ENCODE data around the gene NAV1.
"Not testable (repeated sequence)": the region's sequence is repeated elsewhere in the genome, so short reads cannot be mapped to it uniquely, and the experiment has no call there.

Gene NAV1

DNA sequence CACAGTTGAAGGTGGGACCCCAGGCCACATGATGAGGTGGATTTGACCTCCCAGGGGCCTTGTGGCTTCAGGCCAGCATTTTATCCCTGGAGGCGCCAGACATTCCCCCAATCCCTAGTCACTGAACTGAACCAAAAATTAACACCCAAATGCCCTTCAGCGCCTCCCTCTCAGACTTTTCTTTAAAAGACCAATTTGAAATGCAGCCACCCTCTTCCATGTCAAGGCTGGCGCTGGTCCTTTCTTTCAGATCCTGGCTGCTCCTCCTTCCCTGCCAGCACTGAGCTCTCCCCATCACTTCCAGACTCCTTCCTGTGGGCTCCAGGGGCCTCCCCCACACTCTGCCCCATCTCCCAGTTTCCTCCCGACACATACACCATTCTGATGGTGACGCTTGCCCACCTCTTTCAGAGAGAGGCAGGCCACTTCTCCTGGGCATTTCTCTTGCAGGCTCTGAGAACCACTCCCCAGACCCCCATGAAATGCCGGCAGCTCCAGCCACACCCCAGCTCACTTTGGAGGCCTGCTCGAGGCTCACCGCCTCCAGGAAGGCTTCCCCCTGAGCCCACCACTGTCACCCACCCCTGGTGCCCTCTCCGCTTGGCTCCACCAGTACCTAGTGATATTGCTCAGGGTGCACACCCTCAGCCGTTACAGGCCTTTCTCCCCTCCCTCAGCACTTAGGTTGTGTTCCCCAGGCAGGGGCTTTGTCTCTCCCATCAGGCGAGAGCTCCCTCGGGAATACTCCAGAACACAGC is 27.0 kb downstream of the NAV1 start:
- no peak for DNase-seq

DNA sequence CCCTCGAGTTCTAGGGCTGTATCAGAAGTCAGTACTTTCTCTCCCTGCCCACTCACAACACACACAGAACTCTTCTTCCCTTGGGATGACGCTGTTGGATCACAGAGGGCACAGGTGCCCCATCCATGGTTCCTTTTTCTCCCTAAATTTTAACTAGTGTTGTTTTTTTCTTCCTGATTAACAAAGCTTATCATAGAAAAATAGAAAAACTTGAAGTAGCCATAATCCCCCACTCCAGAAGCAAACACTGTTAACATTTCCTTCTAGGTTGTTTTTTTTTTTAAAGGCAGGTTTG is 27.5 kb downstream of the NAV1 start:
- DNase-seq: no peak

DNA sequence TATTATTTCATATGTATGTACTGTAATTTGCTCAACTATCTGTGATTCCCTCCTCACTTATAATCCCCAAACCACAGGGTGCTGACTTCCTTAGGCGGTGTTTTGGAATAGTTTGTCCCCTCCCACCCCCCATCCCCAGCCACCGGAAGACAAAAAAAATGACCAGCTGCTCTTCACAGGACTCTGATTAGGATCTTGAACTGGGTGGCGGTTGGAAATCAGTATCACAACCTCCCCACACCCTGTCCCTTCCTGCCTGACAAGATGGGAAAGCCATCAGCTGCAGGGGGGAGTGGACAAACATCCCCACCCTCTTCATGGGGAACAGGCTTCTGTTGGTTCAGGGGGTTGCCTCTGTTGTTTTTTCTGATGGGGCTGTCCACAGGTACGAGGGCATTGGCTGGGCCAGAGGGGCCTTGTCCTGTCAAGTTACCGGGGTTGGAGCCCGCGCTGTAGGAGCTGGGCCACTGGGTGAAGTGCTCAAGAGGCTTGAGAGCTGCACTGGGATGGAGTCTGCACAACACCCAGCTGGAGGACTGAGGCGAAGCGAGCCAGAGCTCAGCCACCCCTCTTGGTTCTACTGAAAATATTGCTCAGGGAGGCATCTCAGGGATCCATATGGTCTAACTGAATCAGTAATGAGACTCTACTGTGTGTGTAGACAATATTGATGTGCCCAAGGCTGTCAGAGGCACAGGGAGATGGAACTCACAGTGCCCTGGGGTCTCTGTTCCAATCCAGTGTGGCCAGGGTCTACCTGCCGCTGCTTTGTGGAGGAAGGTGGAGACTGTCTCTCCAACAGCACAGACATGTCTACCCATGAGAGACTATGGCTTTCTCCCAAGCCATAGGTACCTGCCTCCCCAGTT is 28.2 kb downstream of the NAV1 start:
- no peak for DNase-seq

DNA sequence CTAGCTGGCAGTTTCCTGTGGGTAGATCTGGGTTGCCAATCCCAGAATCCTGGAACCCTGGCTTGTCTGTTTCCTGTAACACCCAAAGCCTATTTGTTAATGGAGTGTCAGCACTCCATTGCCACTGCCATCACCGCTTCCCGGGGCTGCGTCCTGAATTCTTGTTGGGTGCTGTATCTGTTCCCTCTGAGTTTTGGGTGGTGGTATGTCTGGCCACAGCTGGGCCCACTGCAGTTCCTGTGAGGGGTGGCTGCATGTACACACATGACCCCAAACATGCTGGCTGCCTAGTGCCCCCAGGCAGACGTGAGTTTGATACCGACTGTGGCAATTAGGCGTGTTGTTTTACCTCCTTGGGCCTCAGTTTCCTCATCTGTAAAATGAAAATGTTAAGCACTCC is 29.3 kb downstream of the NAV1 start:
- DNase-seq: no peak

DNA sequence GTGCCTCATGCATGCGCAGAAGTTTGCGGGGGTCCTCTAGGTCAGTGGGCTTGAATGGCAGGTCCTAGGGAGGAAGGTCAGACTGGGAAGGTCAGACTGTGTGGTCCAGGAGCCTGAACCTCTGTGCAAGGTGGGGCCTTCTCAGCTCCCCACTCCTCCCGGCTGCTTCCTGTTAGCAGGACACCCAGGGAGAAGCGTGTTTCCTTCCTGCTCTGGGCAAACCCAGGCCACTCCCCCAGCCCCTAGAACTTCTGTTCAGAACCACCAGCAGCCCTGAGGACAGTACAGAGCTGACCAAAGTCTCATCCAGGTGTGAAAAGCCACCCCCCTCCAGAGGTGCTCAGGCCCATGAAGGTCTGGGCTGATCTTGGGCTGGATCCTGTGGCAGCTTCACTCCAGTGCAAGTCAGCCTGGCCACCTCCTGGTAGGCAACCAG is 29.9 kb downstream of the NAV1 start:
- no peak for DNase-seq

DNA sequence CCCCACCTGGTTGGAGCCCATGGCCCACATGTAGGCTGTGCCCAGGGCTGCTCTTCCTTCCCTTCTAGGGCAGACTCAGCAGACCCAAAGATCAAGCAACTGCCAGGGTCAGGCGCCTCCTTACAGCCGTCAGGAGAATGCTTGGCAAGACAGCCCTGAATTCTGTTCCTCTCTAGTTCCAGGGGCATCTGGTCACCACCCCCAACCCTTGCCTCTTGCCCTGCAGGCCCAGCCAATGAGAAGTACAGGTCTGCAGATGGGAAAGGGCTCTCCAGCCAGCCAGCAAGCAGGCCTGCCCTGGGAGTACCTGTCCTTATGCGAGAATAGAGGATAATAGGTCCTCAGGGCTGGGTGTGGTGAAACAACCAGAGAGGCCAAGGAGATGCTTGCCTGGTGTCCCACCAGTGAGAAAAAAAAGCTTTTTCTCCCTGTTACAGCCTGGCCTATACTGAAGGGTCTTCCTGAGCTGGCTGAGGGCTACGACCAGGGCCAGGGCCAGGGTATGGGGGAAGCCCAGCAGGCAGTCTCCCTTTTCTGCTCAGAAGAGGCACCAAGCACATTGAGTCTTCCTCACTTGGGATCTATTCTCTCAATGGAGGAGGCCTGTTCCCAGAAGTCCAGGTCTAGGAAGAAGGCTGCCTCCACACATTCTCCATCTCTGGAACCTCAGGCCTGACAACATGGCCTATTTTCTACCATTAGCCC is 31.4 kb downstream of the NAV1 start:
- DNase-seq: no peak

DNA sequence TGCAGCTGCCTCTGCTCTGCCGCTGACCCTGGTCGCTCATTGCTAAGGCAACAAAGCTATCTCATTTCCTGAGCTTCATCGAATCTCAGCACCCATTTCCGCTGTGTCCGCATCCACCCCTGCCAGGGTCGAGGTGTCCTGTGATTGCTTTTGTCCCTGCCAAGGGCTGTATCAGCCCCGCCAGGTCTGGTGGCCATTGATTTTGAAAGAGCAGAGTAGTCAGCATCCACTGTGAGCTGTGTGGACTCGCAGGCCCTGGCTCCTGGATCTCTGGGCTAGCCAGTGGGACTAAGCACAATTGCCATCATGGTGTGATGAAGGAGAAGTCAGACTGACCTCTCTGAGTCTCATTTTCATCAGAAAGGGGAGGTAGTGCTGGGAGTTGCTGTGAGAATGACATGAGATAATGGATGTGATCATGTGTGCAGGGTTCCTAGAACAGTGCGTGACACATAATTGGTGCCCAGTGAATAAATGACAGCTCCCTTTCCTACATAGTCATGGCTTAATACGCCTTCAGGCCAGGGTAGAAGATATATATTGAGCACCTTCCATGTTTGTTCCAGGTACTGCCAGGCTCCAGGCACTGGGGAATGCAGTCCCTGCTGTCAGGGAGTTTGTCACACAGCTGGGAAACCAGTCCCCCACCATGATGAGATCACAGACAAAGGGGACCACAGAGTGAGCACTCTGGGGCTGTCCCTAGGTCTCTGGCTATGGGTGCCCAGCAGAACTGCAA is 32.1 kb downstream of the NAV1 start:
- DNase-seq: no peak

DNA sequence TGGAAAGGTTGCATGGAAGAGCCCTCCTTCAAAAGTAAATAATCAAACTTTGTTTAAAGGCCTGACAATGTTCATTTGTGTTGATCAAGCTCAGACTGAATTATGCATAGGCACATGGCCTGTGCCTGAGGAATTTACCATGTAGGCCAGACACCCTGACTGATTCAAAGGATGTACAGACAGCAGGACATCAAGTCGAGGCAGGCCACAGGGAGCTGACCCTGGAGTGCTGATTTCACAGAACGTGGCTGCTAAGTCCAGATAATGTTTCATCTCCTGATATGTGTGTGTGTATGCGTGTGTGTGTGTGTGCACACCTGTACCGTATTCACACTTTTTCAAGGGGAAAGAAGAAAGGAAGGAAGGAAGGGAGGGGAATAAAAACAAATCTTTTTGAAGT is 34.1 kb downstream of the NAV1 start:
- DNase-seq: no peak

DNA sequence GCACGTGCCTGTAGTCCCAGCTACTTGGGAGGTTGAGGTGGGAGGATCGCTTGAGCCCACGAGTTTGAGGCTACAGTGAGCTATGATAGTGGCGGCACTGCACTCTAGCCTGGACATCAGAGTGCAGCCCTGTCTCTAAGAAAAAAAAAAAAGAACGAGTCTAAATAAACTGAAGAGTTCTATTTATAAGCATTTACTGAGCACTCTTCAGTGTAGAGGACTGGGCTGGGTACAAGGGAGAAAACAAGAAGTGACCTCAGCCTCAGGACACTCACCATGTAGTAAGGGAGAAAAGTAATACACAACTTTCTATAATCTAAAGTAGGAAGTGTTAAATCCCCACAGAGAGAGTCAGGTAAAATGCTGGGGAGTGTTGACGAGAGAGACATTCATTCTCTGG is 35.0 kb downstream of the NAV1 start:
- no peak for DNase-seq

DNA sequence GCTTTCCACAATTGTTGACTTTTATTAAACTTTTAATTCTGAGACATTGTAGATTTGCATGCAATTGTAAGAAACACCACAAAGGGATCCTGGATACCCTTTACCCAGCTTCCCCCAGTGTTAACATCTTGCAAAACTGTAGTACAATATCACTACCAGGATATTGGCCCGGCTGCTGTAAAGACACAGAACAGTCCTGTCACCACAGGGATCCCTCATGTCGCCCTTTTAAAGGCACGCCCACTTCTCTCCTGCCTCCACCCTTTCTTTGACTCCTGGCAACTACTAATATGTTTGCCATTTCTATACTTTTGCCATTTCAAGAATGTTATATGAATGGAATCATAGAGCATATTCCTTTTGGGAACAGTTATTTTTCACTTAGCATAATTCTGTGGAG is 37.0 kb downstream of the NAV1 start:
- DNase-seq: no peak

DNA sequence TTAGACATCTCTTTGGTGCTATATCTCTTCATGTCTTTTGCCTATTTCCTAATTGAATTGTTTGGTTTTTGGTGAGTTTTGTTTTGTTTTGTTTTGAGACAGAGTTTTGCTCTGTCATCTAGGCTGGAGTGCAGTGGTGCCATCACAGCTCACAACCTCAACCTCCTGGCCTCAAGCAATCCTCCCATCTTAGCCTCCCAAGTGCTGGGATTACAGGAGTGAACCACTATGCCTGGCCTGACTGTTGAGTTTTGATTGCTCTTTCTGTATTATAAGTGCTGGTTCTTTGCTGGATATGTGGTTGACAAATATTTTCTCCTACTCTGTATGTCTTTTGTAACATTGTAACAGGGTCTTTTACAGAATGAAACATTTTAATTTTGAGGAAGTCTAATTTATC is 38.0 kb downstream of the NAV1 start:
- DNase-seq: no peak

DNA sequence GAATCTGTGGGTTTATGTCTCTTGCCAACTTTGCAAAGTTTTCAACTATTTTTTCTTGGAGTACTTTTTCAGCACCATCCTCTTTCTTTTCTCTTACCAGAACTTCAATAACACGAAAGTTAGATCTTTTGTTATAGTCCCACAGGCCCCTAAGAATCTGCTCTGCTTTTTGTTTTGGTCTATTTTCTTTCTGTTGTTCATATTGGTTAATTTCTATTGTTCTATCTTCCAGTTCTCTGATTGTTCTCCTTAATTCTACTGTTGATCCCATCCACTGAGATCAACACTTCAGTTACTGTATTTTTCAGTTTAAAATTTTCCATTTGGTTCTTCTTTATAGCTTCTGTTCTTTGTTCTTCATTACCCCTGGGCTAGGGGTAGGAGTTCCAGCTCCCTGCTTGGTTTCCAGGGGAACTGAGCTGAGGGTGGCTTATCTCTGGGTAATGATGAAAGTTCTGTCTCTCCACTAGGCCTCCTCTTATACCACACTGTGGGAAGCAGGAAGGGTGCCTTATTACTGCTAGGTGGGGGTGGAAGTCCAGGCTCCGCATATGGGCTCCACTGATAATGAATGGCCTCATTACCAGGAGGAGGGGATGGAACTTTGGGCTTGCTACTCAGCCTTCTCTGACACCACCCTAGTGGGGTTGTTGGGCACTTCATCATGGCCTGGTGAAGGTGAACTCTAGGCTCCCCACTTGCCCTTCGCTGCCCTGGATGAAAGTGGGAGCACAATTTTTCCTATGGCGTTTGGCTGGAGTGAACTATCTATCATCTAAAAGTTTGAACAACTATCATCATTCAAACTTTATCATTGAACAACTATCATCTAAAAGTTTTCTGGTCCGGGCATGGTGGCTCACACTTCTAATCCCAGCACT is 39.3 kb downstream of the NAV1 start:
- DNase-seq: no peak

DNA sequence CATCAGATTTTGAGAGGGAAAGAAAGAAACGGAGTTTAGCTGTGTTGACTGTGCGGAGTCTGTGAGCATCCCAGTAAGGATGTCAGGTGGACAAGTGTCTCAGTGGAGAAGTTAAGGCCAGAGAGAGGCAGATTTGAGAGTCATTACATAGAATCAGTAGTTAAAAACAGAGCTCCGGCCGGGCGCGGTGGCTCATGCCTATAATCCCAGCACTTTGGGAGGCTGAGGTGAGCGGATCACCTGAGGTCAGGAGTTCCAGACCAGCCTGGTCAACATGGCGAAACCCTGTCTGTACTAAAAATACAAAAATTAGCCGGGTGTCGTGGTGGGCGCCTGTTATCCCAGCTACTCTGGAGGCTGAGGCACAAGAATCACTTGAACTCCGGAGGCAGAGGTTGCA is 42.4 kb downstream of the NAV1 start:
- DNase-seq: not testable (repeated sequence)

DNA sequence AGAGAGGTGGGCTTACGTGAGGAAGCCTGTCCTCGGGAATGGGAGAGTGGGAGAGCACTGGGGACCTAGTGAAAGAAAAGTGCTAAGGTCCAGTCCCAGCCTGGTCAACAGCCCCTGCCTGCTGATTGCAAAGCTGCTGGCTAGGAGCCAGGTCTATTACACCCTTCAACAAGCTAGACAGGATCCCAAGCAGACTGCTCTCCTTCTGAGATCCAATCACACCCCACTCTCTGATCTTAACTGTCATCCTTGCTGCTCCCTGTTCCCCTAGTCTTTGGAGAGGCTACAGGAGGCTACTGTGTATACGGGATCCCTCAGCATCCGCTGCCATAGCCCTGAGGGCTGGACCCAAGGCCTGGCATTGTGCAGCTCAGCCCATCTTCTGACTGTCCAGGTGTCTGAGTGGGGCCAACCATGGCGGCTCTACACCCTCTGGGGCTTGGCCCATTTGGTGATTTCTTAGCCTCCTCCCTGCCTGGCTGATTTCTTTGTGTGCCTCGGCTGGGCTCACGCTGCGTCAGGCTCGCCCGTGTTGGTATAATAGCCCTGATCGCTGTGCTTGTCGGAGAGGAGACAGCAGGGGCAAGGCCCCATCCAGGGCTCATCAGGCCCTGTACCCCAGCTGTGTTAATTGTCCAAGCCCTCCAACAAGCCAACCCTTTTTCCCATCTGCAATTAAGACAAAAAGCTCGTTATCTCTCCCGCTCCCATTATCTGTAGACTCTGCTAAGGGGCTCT is 43.9 kb downstream of the NAV1 start:
- DNase-seq: no peak

DNA sequence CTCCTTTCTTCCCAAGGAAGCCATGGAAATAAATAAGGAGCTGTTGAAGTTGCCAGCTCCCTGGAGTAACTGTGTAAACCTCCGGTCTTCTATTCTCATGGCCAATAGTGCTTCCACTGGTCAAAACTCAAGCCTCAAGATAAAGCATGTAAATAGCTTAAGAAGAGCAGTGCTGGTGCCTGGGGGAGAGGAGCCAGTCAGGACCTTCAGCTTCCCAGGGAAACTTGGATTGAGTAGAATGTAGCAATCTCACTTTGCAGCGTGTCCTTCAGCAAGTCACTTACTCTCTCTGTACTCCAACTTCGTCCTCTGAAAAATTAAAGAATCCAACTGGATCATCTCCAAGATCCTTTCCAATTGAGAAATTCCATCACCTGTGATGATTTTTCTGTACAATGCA is 44.7 kb downstream of the NAV1 start:
- DNase-seq: no peak

DNA sequence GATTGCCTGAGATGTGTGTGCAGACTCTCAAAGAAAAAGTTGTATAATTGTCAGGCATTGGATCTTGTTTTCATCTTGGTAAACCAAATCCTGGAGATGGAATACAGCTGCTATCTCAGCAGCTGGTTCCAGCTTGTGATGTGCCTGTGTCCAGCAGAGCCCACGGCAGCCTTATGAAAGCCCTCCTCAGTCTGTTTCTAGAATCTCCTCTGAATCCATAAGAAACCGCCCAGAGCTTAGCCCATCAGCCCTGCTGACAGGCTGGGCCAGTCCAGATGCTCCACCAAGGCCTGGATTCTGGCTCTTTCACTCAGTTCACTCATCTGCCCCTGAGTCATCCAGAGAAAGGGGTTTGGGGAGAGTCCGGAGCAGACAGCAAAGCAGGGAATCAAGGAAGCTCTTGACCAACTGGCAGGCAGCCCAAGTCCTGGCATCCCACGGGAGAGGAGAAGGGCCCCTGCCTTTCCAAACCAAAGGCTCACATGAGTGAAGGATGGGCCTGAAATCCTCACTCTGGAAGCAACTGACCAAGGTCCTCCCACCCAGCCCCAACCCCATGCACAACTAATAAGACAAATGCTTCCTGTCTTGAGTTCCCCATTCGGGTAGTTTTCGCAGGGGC is 45.7 kb downstream of the NAV1 start:
- DNase-seq: no peak

DNA sequence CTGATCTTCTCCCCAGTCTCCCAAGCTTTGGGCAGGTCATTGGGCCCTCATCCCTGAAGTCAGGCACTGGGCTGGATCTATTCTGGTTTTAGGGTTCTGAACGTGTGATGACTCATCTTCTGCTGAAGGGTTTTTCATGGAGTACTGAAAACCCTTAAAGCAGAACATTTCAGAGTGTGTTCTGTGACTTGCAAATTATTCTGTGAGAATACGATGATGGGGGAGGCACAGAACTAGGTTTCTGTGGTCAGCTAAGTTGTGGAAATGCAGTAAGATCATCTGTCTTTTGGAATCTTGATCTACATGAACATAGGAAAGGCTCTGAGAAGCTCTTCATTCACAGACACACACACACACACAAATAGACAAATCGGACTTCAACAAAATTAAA is 46.2 kb downstream of the NAV1 start:
- DNase-seq: no peak

DNA sequence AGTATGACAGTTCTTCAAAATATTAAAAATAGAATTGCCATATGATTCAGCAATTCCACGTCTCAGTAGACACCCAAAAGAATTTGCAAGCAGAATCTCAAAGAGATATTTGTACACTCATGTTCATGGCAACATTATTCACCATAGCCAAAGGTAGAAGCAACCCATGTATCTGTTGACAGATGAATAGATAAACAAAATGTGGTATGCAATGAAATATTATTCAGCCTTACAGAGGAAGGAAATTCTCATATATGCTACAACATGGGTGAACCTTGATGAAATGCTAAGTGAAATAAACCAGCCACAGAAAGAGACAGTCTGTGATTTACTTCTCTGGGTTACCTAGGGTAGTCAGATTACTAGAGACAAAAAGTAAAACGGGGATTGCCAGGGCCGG is 47.0 kb downstream of the NAV1 start:
- no peak for DNase-seq

DNA sequence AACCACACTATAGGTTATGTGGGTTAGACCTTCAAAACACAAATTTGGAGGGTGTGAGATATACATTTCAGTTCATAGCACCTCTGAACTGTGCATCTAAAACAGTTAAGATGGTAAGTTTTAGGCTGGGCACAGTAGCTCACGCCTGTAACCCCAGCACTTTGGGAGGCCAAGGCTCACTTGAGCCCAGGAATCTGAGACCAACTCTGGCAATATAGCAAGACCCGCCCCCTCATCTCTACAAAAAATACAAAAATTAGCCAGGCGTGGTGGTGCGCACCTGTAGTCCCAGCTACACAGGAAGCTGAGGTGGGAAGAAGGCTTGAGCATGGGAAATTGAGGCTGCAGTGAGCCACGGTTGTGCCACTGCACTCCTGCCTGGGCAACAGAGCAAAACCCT is 47.9 kb downstream of the NAV1 start:
- no peak for DNase-seq

DNA sequence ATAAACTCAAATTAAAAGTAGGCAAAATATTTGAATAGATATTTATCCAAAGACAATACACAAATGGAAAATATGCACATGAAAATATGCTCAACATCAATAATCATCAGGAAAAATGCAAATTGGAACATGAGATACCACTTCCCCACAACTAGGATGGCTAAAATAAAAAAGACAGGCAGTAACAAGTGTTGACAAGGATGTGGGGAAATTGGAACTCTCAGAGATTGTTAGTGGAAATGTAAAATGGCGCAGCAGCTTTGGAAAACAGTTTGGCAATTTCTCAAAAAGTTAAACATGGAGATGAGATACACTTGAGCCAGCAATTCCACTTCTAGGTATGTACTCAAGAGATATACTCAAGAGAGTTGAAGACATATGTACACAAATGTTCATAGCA is 48.8 kb downstream of the NAV1 start:
- no peak for DNase-seq

All from activated CD4-positive, alpha-beta T cell treated with anti-CD3 and anti-CD28 coated beads for 4 hours (primary cell).